ENCODE data around the gene NMUR1.
"Not testable (repeated sequence)": the region's sequence is repeated elsewhere in the genome, so short reads cannot be mapped to it uniquely, and the experiment has no call there.

Gene NMUR1

GRCh38 chr2:231530099-231531011, at the start of gene NMUR1:
Gene NMUR1 (minus strand): TSS chr2:231530445. CDS start chr2:231530361, 84 bp downstream.
- DNase-seq, result peak; percentile 72

GRCh38 chr2:231579560-231579959, 49.3 kb upstream of the NMUR1 start:
- no peak for DNase-seq

- not testable (repeated sequence) for DNase-seq
Observed at GRCh38 chr2:231578655-231579054, 48.4 kb upstream of the NMUR1 start.

DNA sequence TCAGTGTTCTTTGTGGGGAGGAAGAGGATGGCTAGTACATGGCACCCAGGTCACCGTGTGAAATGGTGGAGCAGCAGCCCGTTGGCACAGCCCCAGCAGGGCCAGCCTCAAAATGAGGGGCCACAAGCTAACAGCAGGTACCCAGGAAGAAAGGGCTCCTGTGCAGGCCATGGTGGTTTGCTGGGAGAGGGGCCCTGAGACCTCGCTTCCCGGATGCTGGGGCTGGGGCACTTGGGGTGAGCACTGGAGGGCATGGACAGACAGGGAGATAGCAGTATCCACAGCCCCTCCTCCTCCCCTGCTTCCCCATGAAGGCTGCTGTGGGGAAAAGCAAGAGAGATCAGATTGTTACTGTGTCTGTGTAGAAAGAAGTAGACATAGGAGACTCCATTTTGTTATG, 46.2 kb upstream of the NMUR1 start:
- DNase-seq, result no peak

DNA sequence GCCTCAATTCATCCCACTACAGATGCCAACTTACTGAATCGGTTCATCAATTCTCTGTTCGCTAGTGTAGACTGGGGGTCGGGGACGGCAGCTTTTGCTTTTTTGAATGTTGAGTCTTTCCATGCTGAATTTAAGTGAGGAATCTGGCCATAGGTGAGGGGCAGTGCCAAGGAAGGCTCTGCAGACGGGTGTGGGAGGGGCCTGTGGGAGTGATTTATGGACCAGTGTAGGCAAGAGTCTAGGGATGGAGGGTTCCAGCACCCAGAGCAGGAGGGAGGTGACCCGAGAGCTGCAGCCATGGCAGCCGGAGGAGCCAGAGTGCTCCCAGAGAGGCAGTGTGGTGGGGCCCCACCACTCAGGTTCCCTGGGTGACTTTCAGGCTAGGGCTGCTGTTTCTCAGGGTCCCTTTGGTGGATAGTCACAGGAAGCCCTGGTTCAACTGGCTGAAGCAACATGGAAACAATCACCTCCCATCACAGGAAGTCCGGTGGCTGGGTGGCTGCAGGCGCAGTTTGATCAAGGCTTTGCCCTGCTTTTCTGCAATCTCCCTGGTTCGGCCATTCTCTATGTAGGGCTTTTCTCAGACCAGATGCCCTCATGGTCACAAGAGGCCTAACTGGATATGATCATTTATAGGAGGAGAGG, 45.5 kb upstream of the NMUR1 start:
- DNase-seq, result no peak

- DNase-seq, result no peak
Observed at GRCh38 chr2:231573698-231574421, 43.6 kb upstream of the NMUR1 start.

- DNase-seq, result no peak
Observed at GRCh38 chr2:231573096-231573495, 42.9 kb upstream of the NMUR1 start.

DNA sequence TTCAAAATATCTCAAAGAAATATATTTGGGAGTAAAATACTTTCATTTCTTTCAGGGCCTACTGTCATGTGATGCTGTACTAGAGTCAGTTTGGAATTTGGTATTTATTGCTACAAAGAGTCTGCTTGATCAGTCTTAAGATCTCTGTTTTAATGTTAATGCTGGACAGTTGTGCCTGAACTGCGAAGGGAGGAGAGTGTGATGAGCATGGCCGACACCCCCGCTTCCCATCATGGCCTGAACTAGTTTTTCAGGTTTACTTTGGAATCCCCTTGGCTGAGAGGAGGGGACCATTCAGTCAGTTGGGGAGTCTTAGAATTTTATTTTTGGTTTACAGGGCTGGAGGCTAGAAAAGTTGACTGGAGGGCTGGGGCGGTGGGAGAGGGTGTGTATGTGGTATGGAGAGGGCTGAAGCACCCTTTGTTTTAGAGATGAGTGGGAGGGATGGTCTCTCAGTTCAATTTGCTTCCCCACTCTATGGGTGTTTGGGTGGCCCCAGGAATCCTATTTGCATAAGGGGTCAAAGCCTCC, 41.5 kb upstream of the NMUR1 start:
- no peak for DNase-seq

DNA sequence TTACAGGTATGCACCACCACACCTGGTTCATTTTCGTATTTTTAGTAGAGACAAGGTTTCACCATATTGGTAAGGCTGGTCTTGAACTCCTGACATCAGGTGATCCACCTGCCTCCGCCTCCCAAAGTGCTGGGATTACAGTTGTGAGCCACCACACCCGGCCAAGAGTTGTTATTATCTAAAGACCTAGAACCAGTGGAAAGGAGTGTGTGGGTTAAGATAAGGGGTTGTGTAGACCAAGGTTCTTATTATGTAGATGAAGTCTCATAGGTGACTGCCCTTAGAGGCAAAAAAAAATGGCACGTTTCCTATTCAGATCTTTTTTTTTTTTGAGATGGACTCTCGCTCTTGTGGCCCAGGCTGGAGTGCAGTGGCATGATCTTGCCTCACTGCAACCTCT, 40.7 kb upstream of the NMUR1 start:
- not testable (repeated sequence) for DNase-seq

DNA sequence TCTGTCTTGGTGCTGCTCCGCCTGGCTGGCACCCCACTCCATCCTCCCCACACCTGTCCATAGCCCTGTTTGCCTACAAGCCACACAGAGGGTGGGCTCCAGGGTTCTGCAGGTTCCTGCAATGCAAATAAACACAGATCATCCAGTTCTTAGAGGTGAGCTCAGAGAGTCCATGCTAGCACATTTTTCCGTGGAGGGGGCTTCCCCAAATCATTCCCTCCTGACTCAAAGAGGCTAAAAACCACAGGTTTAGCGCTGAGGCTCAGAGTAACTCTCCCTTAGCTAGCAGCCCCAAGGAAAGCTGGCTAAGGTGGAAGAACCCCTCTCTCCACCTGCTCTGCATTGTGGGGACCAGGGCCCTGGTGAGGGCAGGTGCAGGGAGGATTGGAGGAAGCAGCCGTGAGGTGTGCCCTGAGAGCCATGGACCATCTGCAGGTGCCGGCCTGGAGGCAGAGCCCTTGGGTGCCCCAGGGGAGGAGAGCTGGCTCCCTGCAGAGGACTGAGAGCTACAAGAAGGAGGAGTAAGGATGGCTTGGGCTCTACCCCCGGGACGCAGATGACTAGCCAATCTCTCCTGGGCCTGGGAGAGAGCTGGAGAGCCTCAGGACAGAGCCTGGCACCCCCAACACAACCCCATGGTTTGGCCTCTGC, 38.7 kb upstream of the NMUR1 start:
- no peak for DNase-seq

DNA sequence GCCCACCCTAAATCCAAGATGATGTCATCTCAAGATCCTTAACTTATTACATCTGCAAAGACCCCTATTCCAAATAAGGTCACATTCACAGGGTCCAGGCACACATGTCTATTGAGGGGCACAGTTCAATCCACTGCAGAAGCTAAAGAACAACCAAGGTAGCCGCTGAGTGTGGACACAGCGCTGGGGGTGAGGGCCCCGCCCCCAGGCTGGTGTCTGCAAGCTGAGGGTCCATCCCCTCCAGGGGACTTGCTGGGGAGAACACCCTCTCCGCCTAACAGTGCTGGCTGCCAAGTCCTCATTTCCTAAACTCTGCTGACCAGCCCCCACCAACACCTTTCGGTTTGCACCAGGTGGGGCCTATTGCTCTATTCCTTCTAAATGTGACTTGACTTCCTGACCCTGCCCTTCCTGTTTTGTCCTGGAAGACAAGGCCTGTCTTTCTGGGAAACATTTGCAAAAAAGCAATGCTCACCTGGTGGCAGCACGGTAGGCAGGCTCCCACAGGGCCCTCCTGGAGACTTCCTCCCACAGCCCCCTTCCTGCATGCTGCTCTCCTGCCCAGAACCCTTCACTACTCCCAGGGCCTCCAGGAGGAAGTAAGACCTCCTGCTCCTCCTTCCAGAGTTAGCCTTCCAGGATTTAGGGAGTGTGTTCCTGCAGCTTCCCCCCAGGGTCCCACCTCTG, 38.0 kb upstream of the NMUR1 start:
- DNase-seq, result no peak

DNA sequence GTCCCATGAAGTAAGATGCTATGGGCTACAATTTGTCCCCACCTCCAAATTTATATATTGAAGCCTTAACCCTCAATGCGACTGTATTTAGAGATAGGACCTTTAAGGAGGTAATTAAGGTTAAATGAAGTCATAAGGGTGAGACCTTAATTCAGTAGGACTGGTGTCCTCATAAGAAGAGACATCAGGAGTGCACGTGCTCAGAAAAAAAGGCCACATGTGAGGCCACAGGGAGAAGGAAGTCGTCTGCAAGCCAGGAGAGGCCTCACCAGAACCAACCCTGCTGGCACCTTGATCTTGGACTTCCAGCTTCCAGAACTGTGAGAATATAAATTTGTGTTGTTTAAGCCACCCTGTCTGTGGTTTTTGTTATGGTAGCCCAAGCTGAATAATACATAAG, 36.9 kb upstream of the NMUR1 start:
- DNase-seq, result no peak

GRCh38 chr2:231565887-231566594, 35.8 kb upstream of the NMUR1 start:
- no peak for DNase-seq

- DNase-seq, result peak; percentile 36
Observed at GRCh38 chr2:231563378-231563961, 33.2 kb upstream of the NMUR1 start.

- DNase-seq, result peak; percentile 24
Observed at GRCh38 chr2:231557571-231558217, 27.4 kb upstream of the NMUR1 start.

GRCh38 chr2:231556981-231557380, 26.7 kb upstream of the NMUR1 start:
- no peak for DNase-seq

DNA sequence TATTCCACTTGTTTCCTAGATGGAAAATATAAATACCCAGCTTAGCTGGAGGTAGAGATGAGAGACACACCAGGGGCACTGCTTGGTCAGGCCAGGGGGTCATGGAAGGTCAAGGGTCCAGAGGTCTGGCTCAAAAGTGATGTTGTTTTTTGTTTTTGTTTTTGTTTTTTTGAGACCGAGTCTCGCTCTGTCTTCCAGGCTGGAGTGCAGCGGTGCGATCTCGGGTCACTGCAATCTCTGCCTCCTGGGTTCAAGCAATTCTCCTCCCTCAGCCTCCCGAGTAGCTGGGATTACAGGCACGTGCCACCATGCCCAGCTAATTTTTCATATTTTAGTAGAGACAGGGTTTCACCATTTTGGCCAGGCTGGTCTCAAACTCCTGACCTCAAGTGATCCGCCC, 26.3 kb upstream of the NMUR1 start:
- DNase-seq, result not testable (repeated sequence)

GRCh38 chr2:231554748-231555545, 24.7 kb upstream of the NMUR1 start:
- DNase-seq, result no peak

DNA sequence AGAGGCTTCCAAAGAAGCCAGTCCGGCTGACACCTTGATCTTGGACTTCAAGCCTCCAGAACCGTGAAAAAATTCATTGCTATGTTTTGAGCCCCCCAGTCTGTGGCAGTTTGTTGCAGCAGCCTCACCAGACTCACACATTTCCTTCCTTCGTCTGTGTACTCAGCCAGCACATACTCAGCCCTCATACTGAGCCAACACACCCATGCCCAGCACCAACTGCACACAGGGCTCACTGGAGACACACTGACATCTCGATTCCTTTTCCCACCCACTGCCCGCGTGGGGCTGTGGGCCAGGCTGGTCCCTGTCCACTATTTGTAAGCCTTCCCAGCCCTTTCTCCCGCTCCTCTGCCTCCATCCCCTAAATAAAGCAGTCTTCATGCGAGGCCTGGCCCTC, 24.1 kb upstream of the NMUR1 start:
- no peak for DNase-seq

DNA sequence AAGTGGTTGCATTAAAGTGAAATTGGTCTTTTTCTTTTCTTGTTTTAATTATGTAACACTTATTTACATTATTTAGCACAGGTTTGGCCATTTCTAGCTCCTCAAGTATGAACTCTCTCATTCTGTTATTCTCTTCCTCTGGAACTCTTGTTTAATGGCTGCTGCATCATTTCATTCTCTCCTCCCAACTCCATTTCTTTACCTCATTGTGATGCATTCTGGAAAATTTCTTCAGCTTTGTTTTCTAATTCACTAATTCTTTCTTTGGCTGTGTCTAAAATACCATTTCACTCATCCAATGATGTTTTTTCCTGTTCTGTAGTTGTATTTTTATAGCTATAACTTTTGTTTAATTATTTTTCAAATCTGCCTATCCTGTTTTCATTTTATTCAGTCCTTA, 22.5 kb upstream of the NMUR1 start:
- no peak for DNase-seq

All from stimulated activated CD4-positive, alpha-beta T cell treated with anti-CD3 and anti-CD28 coated beads, Interleukin-4, amount 100 ng/mL, for 1 hour (primary cell).